HG03432 (cell line): ENCODE data around the gene ATP1B3.
"Not testable (repeated sequence)": the region's sequence is repeated elsewhere in the genome, so short reads cannot be mapped to it uniquely, and the experiment has no call there.

ENCODE experiments used
- ATAC-seq: cut with Tn5 transposase; IDR thresholded peaks from one replicate; pipeline ENCODE4 v1.9.1; 2021; ENCODE audit warnings: mild to moderate bottlenecking, moderate library complexity; ENCODE audit not compliant: unreplicated experiment

Gene ATP1B3

DNA sequence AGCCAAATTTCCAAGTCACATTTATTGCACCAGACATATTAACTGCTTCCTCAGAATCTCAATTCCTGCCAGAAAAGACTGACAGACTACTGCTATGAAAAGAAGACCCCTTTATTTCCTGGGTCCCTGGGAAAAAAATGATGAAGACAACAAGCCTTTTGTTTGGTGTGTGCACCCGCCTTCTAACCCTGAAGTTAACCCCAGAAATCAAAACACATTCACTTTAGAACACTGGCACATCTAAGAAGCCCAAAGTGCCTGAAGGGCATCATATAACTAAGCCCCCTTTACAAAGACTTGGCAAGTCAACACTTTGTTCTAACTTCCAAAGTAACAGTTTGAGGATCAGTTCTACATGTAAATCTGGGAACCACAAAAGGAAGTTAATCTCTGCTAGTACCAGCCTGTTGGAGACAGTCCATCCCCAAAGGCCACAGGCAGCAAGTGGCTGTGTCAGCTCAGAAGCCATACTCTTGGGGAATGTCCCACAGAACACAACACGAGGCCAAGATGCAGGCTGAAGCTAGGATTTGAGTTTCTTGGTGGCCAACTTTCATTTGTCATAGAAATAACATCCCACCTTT is 16.3 kb upstream of the ATP1B3 start:
- no peak for ATAC-seq

- no peak for ATAC-seq
Measured at GRCh38 chr3:141860766-141861513, 15.5 kb upstream of the ATP1B3 start.

DNA sequence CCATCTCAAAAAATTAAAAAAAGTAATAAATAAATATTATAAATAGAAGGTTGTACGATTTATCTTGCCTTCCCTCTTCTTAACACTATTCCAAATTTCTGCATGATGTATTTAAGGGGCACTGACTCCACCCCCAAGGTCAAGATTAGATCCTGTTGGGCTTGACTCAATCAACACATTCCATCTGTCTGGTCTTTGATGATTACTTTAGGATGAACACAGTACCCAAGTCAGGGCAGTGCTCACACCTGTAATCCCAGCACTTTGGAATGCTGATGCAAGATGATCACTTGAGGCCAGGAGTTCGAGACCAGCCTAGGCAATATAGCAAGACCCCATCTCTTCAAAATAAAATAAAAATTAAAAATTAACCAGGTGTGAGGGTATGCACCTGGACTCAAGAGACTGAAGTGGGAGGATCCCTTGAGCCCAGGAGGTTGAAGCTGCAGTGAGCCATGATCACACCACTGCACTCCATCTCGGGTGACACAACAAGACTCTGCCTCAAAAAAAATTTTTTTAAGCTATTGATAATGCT is 14.1 kb upstream of the ATP1B3 start:
- ATAC-seq, result no peak

DNA sequence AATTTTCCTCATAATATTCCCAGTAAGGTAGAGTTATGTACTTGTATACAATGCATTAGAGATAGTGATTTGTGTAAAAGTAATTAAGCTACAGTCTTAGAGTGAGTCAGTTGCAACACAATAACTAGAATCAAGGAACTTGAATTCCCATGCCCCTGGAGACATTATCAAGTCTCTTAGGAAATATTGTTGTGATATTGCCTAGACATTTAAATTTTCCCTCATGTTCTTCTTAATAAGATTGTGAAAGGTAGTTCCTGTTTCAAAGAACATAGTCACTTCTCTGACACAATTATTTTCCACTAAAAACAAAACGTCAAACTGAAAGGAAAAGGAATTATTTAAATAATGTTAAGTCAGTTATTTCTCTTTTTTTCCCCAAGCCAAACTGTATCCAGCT is 13.0 kb upstream of the ATP1B3 start:
- no peak for ATAC-seq

DNA sequence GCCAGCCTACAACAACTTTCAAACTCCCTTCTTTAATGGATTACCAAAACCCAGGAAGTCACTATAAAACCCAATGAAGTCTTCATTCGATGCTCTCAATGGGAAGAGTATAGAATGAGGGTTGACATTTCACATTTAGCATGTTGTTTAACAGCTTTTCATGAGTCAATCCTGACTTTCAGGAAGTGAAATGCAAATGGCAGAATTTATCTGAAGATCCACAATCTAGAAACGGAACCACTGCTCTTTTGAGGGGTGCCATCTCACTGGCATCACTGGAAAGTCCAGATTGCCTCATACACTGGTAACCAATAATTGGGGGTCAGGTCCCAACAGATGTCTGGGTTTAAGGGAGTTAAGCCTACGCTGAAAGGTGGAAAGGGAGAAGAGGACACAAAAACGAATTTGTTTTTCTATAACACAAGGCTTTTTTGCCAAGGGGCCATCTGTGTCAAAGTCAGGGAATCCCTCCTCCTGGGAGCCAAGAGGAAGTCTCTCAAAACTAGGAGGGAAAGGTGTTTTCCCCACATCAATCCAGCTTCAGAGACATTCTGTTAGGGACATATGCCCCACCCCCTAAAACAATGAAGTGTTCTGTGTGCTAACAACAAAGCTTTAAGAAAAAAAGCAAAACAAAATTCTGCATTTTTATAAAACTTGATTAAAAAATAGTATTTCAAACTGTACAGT is 12.0 kb upstream of the ATP1B3 start:
- ATAC-seq, result no peak

DNA sequence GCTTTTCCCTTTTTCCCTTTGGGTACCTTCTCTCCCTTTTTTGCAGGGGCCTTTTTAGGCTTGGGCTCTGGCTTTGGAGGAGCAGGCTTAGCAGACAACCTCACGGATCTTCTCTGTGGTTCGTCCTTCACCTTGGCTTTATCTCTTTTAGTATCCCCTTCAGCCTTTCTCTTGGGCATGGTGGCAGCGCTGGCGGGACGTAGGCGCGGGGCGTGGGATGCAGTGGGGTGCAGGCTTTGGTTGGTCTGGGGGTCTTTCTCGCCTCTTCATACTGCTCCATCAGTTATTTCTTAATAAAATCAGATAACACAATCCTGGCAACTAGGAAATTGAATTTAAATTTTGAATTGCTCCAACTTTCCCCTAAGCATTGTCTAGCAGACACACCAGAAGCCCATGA is 11.3 kb upstream of the ATP1B3 start:
- no peak for ATAC-seq

DNA sequence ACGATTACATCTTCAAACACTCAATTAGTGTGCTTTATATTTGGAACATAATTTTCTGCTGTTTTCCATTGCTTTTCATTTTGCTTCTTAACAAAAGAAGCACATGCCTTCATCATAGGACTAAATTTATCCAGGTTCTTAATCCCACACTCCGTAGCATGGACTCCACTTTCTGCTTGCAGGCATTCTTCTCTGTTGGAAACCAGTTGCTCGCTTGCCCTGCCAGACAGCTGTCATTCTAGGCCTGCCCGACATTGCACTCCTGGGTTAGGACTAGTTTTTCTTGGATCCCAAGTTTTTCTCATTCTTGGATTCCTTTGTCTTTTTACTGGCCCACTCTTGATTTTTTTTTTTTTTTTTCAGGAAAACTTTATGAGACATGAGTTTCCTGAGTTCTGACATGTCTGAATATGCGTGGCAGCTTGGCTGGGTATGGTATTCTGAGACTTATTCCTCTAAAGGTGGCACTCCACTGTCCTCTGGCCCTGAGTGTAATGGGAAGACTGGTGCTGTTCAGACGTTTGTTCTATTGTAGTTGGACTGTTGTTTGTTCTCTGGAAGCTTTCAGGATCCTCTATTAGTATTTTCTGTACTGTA is 6.3 kb upstream of the ATP1B3 start:
- no peak for ATAC-seq

DNA sequence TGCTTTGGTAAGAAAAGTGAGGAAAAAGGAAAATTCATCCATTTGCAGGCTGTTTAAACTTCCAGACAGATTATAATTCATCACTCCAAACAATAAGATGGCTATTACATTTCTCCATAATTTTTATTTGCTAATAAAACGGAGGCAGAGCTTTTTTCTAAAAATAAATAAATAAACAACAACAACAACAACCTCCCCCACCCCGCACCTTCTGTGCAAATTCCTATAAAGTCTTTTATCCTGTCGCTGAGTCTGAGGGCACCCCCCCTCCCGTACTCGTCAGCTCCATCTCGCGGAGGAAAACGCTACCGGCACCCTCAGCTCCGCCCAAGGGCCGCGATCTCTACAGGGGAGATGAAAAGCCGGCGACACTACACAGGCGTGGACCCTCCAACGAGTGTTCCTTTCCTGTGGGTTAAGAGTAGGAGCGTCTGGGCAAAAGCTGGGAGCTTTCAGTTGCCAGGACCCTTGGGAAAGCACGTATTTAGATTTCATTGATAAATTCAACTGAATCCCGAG is 1.0 kb upstream of the ATP1B3 start:
- peak; percentile 47 for ATAC-seq

- peak; percentile 56 for ATAC-seq
Measured at GRCh38 chr3:141875893-141876380, 506 bp upstream of the ATP1B3 start.

DNA sequence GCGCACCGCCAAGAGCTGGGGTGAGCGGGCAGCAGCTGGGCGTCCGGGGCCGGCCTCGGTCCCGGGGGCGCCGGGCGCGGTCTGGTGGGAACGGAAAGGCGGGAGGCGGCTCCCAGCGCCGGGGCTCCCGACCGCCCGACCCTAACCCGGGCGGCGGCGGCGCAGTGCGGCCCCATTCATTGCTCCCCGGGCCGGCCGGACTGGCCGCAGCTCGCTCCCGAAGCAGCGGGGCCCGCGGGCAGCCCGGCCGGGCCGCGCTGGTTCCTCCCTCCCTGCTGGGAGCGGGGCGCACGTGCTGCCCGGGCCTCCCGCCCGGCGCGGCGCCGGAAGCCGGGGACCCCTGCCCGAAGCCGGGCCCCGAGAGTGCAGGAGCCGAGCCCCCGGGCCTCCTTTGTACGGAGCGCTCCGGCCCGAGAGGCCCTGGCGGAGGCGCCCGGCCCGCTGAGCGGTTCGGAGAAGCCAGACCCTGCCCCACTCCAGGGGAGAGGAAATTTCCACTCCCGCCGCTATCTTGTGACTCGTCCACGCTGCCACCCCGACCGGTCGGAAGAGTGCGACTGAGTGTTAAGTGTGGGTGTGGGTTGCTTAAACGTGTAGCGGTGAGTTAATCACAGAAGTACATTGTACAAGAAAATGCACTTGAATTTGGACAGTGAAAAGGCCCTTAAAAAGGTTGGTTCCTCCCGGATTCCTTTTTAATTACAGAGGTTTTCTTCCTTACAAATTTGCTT is 613 bp downstream of the ATP1B3 start:
- peak; percentile 23 for ATAC-seq

GRCh38 chr3:141877911-141878310 is 1.5 kb downstream of the ATP1B3 start:
- no peak for ATAC-seq

GRCh38 chr3:141878326-141878725 is 1.9 kb downstream of the ATP1B3 start:
- ATAC-seq, result no peak

DNA sequence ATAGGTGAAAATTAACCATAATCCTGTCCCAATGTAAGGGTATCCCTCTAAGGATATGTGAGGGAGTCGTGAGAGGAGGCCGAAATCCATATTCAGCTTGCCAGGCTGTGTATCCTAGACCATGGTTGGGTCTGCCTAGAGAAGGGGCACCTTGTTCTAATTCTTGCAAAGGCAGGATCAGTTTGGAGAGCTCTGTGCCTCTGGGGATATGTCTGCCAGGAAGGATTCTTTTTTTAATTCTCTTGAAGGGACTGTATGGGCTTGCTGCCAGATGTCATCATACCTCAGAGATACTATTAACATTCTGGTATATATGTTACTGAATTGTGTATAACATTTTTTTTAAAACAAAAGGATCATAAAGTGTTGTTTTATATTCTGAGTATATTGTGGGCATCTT is 2.4 kb downstream of the ATP1B3 start:
- ATAC-seq, result no peak

DNA sequence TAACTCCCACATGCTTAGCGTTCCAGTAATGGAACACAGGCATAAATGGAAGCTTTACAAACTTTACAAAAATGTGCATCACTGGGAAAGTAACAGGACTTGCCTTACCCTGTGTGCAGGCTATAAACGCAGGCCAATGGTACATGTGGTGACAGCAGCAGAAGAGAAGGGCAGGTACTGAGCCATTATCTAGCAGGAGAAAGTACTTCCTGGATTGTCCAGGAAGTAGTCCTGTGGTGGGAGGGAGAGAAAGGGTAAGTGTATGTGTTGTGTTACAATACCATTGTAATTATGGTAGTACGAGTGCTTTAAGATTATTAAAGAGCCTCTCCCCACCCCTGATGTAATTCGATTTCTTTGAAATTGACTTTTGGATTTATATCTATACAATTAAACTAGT is 5.3 kb downstream of the ATP1B3 start:
- ATAC-seq, result no peak

DNA sequence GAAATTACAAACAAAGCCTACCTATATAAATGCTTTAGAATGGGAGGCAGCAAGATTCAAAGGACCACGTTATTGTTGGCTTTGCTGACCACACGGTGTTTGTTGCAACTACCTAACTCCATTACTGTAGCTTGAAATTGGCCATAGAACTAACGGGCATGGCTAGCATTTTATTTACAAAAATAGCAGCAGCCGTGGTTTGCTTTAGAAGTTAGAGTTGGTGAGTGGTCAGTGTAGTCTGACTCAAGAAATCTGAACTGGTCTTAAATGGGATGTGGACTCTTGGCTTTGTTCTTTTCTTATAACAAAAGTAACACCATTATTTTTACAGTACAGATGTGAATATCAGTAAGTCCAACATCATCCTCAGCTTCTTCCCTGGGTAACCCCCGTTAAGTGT is 10.6 kb downstream of the ATP1B3 start:
- ATAC-seq, result no peak

DNA sequence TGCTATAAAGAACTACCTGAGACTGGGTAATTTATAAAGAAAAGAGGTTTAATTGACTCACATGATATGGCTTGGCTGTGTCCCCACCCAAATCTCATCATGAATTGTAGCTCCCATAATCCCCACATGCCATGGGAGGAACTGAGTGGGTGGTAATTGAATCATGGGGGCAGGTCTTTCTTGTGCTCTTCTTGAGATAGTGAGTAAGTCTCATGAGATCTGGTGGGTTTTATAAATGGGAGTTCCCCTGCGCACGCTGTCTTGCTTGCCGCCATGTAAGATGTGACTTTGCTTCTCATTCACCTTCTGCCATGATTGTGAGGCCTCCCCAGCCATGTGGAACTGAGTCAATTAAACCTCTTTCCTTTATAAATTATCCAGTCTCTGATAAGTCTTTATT is 12.1 kb downstream of the ATP1B3 start:
- ATAC-seq, result not testable (repeated sequence)

DNA sequence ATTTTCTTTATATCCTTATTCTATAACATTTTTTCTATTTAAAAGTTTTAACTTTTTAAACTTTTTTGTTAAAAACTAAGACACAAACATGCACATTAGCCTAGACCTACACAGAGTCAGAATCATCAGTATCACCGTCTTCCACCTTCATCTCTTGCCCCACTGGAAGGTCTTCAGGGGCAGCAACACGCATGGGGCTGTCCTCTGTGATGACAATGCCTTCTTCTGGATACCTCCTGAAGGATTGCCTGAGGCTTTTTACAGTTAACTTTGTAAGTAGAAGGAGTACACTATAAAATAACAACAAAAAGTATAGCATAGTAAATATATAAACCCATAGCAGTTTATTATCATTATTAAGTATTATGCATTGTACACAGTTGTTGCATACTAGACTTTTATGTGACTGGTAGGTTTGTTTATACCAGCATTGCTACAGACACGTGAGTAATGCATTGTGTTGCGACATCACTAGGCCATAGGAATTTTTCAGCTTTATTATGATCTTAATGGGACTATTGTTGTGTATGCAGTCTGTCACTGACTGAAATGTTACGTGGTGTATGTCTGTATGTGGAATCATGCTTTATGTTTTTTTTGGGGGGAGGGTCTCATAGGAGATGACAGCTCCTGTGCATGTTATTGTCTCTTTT is 18.2 kb downstream of the ATP1B3 start:
- ATAC-seq, result no peak

DNA sequence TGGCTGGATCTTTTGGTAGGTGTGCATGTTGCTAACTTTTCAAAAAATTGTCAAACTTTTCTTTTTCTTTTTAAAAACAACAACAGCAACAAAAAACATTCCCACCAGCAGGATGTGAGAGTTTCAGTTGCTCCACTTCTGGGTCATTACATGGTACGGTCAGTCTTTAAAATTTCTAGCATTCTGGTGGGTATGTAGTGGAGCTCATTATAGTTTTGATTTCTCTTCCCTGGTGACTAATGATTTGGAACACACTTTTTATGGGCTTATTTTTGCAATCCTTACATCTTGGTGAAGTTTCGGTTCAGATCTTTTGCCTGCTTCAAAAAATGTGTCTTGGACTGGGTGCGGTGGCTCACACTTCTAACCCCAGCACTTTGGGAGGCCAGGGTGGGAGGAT is 19.3 kb downstream of the ATP1B3 start:
- ATAC-seq, result no peak

DNA sequence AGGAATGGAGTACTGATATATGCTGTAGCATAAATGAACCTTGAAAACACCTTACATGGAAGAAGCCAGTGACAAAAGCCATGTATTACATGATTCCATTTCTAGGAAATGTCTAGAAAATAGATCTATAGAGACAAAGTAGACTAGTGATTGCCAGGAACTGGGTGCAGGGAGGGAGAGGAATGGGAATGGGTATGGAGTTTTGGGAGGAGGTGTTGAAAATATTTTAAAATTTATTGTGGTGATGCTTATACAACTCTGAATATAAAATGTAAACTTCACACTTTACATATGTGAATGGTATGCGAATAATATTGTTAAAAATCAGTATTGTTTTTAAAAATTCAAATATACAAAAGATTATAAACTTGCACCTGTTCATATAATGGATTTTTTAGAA is 22.5 kb downstream of the ATP1B3 start:
- no peak for ATAC-seq

GRCh38 chr3:141900343-141900742 is 23.9 kb downstream of the ATP1B3 start:
- ATAC-seq, result no peak
